ENCODE measurements around the gene BEX2. TPM values are rescaled to one million over a fixed set of nuclear protein-coding genes. Genes with fewer than 3 reads are reported as not detected.
"Not testable (repeated sequence)": the region's sequence is repeated elsewhere in the genome, so short reads cannot be mapped to it uniquely, and the experiment has no call there.

The BEX2 gene
- 1 to 10 TPM in 6 of 10 donors, under 1 TPM in 3, not detected in 1; 0.65 to 5.4 (median 1.9) TPM for total RNA-seq
- polyA plus RNA-seq: 1 to 10 TPM in 1 of 2 donors, under 1 TPM in 1; 0.37 to 3.4 TPM
- long read RNA-seq, donor 1: 0 reads
- long read RNA-seq, donor 2: 0 reads
- long read RNA-seq, donor 3: 0 reads

DNA sequence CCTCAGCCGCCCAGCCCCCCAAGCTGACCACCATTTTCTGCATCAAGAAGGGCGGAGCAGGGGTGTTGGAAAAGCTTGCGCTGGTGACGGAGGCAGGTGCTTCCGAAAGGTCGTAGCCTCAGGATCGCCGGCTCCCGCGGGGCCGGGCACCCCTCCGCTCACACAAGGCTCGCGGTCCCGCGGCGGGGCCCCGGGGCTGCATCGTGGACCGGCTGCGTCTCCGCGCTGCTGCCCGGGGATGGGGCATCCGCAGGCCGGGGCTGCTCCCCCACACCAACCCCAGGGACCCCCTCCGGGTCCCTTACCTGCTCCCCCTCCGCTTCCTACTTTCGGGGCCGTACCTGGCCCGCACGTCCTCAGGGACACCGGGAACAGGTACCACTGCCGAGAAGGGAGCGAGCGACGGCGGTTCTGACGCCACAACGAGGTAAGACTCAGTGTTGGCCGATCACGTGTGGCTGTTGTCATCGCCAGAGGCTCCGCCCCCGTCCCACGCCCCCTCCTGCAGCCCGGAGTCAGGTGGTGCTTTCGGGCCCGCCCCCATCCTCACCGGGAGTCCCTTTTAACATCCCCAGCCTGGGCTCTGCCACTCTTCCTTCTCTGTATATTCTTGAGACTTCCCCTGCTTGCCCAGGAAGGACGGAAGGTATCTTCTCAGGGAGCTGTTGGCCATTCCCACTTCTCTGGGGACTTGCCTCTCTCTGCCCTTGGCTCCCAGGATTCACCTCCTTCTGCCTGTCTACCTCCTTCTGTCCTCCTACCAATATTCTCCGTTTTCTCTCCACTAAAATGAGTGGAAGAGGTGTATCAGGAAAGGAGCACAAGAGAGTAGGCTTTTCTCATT lies at the start of gene BEX2:
BEX2 (minus strand) TSS at position 436 of the 844 bp plus-strand sequence. CDS start 1,014 bp downstream, outside the sequence.
- WGBS, 2 donors: 2% methylated on average over 37 to 50 of the region's 52 CpGs
- intact Hi-C loops (cut with DNase I): no loop called here
- ATAC-seq (peak in 4 of 8 donors; percentile 34 to 64 (median 49)), DNase-seq (peak; percentile 7 to 25)
- H3K4me3 ChIP-seq: peak within 1 kb of the TSS; percentile 9 to 54 (median 44)
- no peaks in the 10 kb centered on the region for H3K9me3 ChIP-seq
- H3K27ac ChIP-seq: no peak within 1 kb of the TSS
- H3K27me3 ChIP-seq: peaks cover 0 to 75% (median 11%) of the 10 kb centered on the region in 7 donors
- TF ChIP-seq, protein P1, sequence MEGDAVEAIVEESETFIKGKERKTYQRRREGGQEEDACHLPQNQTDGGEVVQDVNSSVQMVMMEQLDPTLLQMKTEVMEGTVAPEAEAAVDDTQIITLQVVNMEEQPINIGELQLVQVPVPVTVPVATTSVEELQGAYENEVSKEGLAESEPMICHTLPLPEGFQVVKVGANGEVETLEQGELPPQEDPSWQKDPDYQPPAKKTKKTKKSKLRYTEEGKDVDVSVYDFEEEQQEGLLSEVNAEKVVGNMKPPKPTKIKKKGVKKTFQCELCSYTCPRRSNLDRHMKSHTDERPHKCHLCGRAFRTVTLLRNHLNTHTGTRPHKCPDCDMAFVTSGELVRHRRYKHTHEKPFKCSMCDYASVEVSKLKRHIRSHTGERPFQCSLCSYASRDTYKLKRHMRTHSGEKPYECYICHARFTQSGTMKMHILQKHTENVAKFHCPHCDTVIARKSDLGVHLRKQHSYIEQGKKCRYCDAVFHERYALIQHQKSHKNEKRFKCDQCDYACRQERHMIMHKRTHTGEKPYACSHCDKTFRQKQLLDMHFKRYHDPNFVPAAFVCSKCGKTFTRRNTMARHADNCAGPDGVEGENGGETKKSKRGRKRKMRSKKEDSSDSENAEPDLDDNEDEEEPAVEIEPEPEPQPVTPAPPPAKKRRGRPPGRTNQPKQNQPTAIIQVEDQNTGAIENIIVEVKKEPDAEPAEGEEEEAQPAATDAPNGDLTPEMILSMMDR (IDR thresholded peaks at IDR 0.05): no peak
- H3K36me3 ChIP-seq: no peaks in the 10 kb centered on the region
- H3K4me1 ChIP-seq: peaks cover 0 to 9% (median 0%) of the 10 kb centered on the region in 9 donors

DNA sequence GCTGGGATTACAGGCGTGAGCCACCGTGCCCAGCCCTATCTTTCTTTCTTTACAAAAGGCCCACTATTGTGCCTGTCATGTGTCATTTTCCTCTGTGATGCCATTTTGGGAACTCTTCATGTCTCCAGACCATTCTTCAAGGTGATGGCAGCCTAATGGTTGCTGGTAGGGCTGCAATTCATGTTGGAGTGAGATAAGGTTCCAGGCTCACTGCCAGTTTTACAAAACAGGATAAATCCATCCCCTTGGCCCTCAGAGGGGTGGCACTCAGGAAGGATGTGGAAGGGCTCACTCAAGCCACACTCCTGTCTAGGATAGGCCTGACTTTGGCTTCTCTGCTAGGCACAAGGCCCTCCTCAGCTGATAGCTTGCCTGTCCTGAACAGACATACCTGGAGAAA lies 49.3 kb upstream of the BEX2 start:
- Histone ChIP-seq H3K27ac (no peak overlapping the region), H3K27me3 (peaks cover 0 to 18% (median 0%) of the 10 kb centered on the region in 7 donors), H3K4me3 (no peak overlapping the region), H3K9me3 (no peaks in the 10 kb centered on the region), H3K4me1 (peaks cover 0 to 10% (median 0%) of the 10 kb centered on the region in 9 donors), H3K36me3 (peaks cover 0 to 11% (median 0%) of the 10 kb centered on the region in 9 donors)
- ATAC-seq (peak in 1 of 8 donors; percentile 44), DNase-seq (no peak)
- TF ChIP-seq, protein P1 (IDR thresholded peaks at IDR 0.05): no peak
- intact Hi-C loops (cut with DNase I): no loop called here
- WGBS, 2 donors: 53 to 62% methylated on average over 2 of the region's 2 CpGs

DNA sequence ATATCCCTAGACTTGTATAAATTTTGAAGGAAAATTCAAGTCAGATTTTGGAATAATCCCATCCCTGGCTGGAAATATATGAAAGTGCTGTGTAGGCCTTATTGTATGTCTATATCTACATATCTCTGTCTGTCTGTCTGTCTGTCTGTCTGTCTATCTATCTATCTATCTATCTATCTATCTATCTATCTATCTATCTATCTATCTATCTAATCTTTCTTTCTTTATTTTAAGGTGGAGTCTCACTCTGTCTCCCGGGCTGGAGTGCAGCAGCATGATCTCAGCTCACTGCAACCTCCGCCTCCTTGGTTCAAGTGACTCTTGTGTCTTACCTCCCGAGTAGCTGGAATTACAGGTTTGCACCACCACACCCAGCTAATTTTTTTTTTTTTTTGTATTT lies 48.8 kb upstream of the BEX2 start:
- intact Hi-C loops (cut with DNase I): loop anchor here in 1 of 10 donors (10.0 kb wide), 1 partner anchor 1755 kb away; no protein-coding TSS in a partner anchor
- WGBS, 2 donors: 89 to 95% methylated on average over 3 of the region's 3 CpGs

DNA sequence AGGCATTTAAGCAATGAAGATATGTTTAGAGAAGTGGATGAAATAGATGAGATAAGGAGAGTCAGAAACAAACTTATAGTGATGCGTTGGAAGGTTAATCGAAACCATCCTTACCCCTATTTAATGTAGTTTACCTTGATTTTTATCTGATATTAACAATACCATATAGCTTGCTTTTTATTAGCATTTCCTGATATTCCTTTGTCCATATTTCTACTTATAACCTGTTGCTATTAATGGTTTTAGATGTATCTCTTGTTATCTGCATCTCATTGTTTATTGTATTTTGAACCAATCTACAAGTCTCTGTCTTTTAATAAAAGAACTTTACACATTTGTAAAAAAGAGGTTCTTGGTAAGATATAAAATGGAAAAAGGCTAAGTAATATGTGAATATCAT lies 47.1 kb upstream of the BEX2 start:
- Histone ChIP-seq H3K36me3 (peaks cover 0 to 11% (median 0%) of the 10 kb centered on the region in 9 donors), H3K4me3 (peak overlapping the region in 6 of 10 donors; percentile 51 to 79 (median 72)), H3K9me3 (no peaks in the 10 kb centered on the region), H3K4me1 (peaks cover 0 to 10% (median 0%) of the 10 kb centered on the region in 9 donors), H3K27me3 (peaks cover 0 to 24% (median 0%) of the 10 kb centered on the region in 7 donors), H3K27ac (peak overlapping the region in 2 of 10 donors; percentile 91 to 92)
- TF ChIP-seq, protein P1 (IDR thresholded peaks at IDR 0.05): no peak
- ATAC-seq: no peak
- WGBS, 2 donors: 91% methylated on average over 2 of the region's 2 CpGs
- no peak for DNase-seq
- intact Hi-C loops (cut with DNase I): loop anchor here in 1 of 10 donors (10.0 kb wide), 1 partner anchor 1753 kb away; no protein-coding TSS in a partner anchor

More for the DNA sequence above, 48.8 kb upstream of the BEX2 start:
- not testable (repeated sequence) for H3K4me3 ChIP-seq, DNase-seq, H3K4me1 ChIP-seq, H3K27ac ChIP-seq, ATAC-seq, H3K9me3 ChIP-seq
- peaks cover 0 to 18% (median 0%) of the 10 kb centered on the region in 7 donors for H3K27me3 ChIP-seq
- peaks cover 0 to 11% (median 0%) of the 10 kb centered on the region in 9 donors for H3K36me3 ChIP-seq

Data from heart right ventricle (tissue), 16 donors.